WTC11 (cell line): ENCODE data around the gene CACHD1. TPM values are rescaled to one million over a fixed set of nuclear protein-coding genes. Genes with fewer than 3 reads are reported as not detected.

Experiments
- ATAC-seq: fragments of 200-7000 bp; cut with Tn5 transposase; 2 replicates; pipeline ENCODE4 v1.10.0; 2021; ENCODE audit warnings: mild to moderate bottlenecking, moderate library complexity
- CTCF ChIA-PET: fragments of 300-600 bp; sonication (Branson Sonifier 250); formaldehyde crosslinking; loops from one replicate; lab custom pipeline; 2021; ENCODE audit warnings: antibody characterized with exemption; lab: Charles Lee
- POLR2A ChIA-PET: fragments of 350-600 bp; sonication (Branson Sonifier 250); formaldehyde crosslinking; loops from one replicate; lab custom pipeline; 2021; ENCODE audit warnings: antibody characterized with exemption; lab: Charles Lee
- DNase-seq: peaks from one replicate; pipeline ENCODE4 v3.0.0; 2021; ENCODE audit warnings: low spot score
- H3K27ac Mint-ChIP-seq: 2 replicates; pipeline ENCODE4 v1.8.0; 2021; ENCODE audit warnings: mixed read lengths
- H3K27me3 Mint-ChIP-seq: 2 replicates; pipeline ENCODE4 v1.8.0; 2021; ENCODE audit warnings: low read depth, mild to moderate bottlenecking, moderate library complexity, mixed read lengths
- H3K36me3 Mint-ChIP-seq: 2 replicates; pipeline ENCODE4 v1.8.0; 2021; ENCODE audit warnings: mixed read lengths
- H3K4me1 Mint-ChIP-seq: 2 replicates; pipeline ENCODE4 v1.8.0; 2022; ENCODE audit warnings: mixed read lengths
- H3K4me3 Mint-ChIP-seq: 2 replicates; pipeline ENCODE4 v1.8.0; 2021; ENCODE audit warnings: mild to moderate bottlenecking, moderate library complexity, mixed read lengths
- H3K9me3 Mint-ChIP-seq: 2 replicates; pipeline ENCODE4 v1.8.0; 2021; ENCODE audit warnings: mixed read lengths
- CBFB ChIP-seq: sonication (generic); formaldehyde crosslinking; IDR thresholded peaks from 2 replicates; pipeline ENCODE4 v1.8.1; 2022; ENCODE audit warnings: mild to moderate bottlenecking, low read depth, missing genetic modification reagents
- EMX1 ChIP-seq: fragments of 250-450 bp; sonication (Bioruptor Pico); IDR thresholded peaks from 2 replicates; pipeline ENCODE4 v1.8.0; 2021; ENCODE audit warnings: mild to moderate bottlenecking
- ESRRA ChIP-seq: sonication (generic); formaldehyde crosslinking; IDR thresholded peaks from 2 replicates; pipeline ENCODE4 v1.8.1; 2022; ENCODE audit warnings: mild to moderate bottlenecking, missing genetic modification reagents, borderline replicate concordance
- ETV6 ChIP-seq: sonication (generic); formaldehyde crosslinking; IDR thresholded peaks from 2 replicates; pipeline ENCODE4 v1.8.1; 2022; ENCODE audit warnings: mild to moderate bottlenecking, missing genetic modification reagents
- GABPB1 ChIP-seq: sonication (generic); formaldehyde crosslinking; IDR thresholded peaks from 2 replicates; pipeline ENCODE4 v1.8.1; 2023; ENCODE audit warnings: mild to moderate bottlenecking, missing genetic modification reagents
- MXD4 ChIP-seq: fragments of 250-450 bp; sonication (Bioruptor Pico); IDR thresholded peaks from 2 replicates; pipeline ENCODE4 v1.8.0; 2021; ENCODE audit warnings: mild to moderate bottlenecking, moderate library complexity, borderline replicate concordance
- NFATC4 ChIP-seq: fragments of 250-450 bp; sonication (Bioruptor Pico); IDR thresholded peaks from 2 replicates; pipeline ENCODE4 v1.9.0; 2021; ENCODE audit warnings: mild to moderate bottlenecking
- OVOL2 ChIP-seq: fragments of 250-450 bp; sonication (Bioruptor Pico); IDR thresholded peaks from 2 replicates; pipeline ENCODE4 v1.9.0; 2021; ENCODE audit warnings: mild to moderate bottlenecking, borderline replicate concordance
- RORB ChIP-seq: fragments of 250-450 bp; sonication (Bioruptor Pico); IDR thresholded peaks from 2 replicates; pipeline ENCODE4 v1.9.0; 2021; ENCODE audit warnings: mild to moderate bottlenecking
- TCF7 ChIP-seq: sonication (generic); formaldehyde crosslinking; IDR thresholded peaks from 2 replicates; pipeline ENCODE4 v1.8.0; 2022; ENCODE audit warnings: mild to moderate bottlenecking, low read depth, missing genetic modification reagents, moderate library complexity
- TEAD4 ChIP-seq: sonication (generic); formaldehyde crosslinking; IDR thresholded peaks from 2 replicates; pipeline ENCODE4 v1.8.0; 2022; ENCODE audit warnings: mild to moderate bottlenecking, missing genetic modification reagents
- total RNA-seq: library from RNA; stranded (reverse); gene quantifications from 3 replicates; pipeline ENCODE4 v1.2.3, GENCODE V29; 2021
- TF ChIP-seq, protein P1 (sequence below): sonication (generic); formaldehyde crosslinking; IDR thresholded peaks from 2 replicates; pipeline ENCODE4 v1.8.0; 2023; ENCODE audit warnings: missing genetic modification reagents, mild to moderate bottlenecking, borderline replicate concordance
- TF ChIP-seq, protein P2 (sequence below): fragments of 250-450 bp; sonication (Bioruptor Pico); IDR thresholded peaks from 2 replicates; pipeline ENCODE4 v1.9.0; 2021; ENCODE audit warnings: moderate library complexity, mild to moderate bottlenecking, inconsistent platforms, borderline replicate concordance
- TF ChIP-seq, protein P3 (sequence below): sonication (generic); formaldehyde crosslinking; IDR thresholded peaks from 2 replicates; pipeline ENCODE4 v1.8.1; 2023; ENCODE audit warnings: mild to moderate bottlenecking, missing genetic modification reagents, borderline replicate concordance
- TF ChIP-seq, protein P4 (sequence below): sonication (generic); formaldehyde crosslinking; conservative IDR thresholded peaks from 2 replicates; pipeline ENCODE4 v1.8.1; 2022; ENCODE audit warnings: mild to moderate bottlenecking, missing genetic modification reagents
- TF ChIP-seq, protein P5 (sequence below): sonication (generic); formaldehyde crosslinking; IDR thresholded peaks from 2 replicates; pipeline ENCODE4 v1.8.0; 2022; ENCODE audit warnings: mild to moderate bottlenecking, missing genetic modification reagents
- TF ChIP-seq, protein P6 (sequence below): sonication (generic); formaldehyde crosslinking; IDR thresholded peaks from 2 replicates; pipeline ENCODE4 v1.8.1; 2023; ENCODE audit warnings: mild to moderate bottlenecking, missing genetic modification reagents

The CACHD1 gene
- total RNA-seq, 1 experiment from 2014 or later, result 26.3 TPM

DNA sequence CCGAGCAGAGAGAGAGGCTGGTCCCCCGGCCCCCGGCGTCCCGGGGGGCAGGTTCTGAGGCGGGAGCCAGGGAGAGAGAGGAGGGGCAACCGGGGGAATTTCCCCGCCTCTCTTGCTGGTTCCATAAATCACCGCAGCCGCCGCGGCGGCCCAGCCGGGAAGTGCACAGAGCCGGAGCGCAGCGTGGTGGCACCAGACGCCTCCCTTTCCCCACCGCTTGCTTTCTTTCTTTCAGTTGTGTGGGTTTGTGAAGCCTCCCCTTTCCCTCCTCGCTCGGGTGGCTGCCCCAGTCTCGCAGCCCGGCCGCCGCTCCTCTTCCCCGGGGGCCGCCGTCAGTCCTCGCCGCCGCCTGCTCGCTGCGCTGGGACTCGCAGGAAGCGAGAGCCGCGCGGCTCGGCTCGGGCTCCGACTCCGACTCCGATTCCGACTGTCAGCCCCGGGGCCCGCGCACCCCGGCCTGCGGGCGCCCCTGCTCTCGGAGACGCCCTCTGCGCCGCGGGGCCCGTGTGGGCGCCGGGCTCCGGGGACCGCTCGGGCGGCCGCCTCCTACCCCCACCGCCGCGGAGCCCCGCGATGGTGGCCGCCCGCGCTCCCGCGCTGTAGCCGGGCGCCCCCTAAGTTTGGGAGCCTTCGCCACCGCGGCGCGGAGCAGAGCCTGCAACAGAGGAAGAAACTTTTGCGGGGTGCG, at the start of gene CACHD1 (continued):
- TF ChIP-seq, protein P1, sequence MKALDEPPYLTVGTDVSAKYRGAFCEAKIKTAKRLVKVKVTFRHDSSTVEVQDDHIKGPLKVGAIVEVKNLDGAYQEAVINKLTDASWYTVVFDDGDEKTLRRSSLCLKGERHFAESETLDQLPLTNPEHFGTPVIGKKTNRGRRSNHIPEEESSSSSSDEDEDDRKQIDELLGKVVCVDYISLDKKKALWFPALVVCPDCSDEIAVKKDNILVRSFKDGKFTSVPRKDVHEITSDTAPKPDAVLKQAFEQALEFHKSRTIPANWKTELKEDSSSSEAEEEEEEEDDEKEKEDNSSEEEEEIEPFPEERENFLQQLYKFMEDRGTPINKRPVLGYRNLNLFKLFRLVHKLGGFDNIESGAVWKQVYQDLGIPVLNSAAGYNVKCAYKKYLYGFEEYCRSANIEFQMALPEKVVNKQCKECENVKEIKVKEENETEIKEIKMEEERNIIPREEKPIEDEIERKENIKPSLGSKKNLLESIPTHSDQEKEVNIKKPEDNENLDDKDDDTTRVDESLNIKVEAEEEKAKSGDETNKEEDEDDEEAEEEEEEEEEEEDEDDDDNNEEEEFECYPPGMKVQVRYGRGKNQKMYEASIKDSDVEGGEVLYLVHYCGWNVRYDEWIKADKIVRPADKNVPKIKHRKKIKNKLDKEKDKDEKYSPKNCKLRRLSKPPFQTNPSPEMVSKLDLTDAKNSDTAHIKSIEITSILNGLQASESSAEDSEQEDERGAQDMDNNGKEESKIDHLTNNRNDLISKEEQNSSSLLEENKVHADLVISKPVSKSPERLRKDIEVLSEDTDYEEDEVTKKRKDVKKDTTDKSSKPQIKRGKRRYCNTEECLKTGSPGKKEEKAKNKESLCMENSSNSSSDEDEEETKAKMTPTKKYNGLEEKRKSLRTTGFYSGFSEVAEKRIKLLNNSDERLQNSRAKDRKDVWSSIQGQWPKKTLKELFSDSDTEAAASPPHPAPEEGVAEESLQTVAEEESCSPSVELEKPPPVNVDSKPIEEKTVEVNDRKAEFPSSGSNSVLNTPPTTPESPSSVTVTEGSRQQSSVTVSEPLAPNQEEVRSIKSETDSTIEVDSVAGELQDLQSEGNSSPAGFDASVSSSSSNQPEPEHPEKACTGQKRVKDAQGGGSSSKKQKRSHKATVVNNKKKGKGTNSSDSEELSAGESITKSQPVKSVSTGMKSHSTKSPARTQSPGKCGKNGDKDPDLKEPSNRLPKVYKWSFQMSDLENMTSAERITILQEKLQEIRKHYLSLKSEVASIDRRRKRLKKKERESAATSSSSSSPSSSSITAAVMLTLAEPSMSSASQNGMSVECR (CRISPR knock-in tag), result 0 out of 2 replicates have a peak, but pooled peaks have one; percentile 29

DNA sequence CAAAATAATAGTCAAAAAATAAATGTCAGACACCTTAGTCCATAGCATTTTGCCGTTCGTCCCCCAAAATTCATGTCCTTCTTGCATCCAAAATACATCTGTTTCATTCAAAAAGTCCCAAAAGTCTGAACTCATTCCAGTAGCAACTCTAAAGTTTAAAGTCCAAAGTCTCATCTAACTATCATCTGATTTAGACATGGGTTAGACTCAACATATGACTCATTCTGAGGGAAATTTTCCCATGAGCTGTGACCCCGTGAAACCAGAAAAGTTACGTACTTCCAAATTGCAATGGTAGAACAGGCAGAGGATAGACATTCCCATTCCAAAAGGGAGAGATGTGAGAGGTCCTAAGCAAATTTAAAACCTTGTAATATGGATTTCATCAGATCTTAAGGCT, 48.6 kb upstream of the CACHD1 start:
- Mint-ChIP-seq H3K9me3 (peaks cover 9% of the 10 kb centered on the region; the same call in 1 of the 2 replicates), H3K36me3 (peaks cover 2% of the 10 kb centered on the region; the same call in 1 of the 2 replicates), H3K27me3 (no peaks in the 10 kb centered on the region), H3K4me3 (no peak overlapping the region), H3K27ac (no peak overlapping the region), H3K4me1 (no peaks in the 10 kb centered on the region)
- no peak for TF ChIP-seq TEAD4 (CRISPR knock-in tag)
- TF ChIP-seq NFATC4 (CRISPR knock-in tag), result no peak
- TF ChIP-seq, protein P2, sequence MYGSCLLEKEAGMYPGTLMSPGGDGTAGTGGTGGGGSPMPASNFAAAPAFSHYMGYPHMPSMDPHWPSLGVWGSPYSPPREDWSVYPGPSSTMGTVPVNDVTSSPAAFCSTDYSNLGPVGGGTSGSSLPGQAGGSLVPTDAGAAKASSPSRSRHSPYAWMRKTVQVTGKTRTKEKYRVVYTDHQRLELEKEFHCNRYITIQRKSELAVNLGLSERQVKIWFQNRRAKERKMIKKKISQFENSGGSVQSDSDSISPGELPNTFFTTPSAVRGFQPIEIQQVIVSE, result no peak
- no peak for TF ChIP-seq GABPB1 (CRISPR knock-in tag)
- TF ChIP-seq CBFB (CRISPR knock-in tag), result no peak
- TF ChIP-seq, protein P3, sequence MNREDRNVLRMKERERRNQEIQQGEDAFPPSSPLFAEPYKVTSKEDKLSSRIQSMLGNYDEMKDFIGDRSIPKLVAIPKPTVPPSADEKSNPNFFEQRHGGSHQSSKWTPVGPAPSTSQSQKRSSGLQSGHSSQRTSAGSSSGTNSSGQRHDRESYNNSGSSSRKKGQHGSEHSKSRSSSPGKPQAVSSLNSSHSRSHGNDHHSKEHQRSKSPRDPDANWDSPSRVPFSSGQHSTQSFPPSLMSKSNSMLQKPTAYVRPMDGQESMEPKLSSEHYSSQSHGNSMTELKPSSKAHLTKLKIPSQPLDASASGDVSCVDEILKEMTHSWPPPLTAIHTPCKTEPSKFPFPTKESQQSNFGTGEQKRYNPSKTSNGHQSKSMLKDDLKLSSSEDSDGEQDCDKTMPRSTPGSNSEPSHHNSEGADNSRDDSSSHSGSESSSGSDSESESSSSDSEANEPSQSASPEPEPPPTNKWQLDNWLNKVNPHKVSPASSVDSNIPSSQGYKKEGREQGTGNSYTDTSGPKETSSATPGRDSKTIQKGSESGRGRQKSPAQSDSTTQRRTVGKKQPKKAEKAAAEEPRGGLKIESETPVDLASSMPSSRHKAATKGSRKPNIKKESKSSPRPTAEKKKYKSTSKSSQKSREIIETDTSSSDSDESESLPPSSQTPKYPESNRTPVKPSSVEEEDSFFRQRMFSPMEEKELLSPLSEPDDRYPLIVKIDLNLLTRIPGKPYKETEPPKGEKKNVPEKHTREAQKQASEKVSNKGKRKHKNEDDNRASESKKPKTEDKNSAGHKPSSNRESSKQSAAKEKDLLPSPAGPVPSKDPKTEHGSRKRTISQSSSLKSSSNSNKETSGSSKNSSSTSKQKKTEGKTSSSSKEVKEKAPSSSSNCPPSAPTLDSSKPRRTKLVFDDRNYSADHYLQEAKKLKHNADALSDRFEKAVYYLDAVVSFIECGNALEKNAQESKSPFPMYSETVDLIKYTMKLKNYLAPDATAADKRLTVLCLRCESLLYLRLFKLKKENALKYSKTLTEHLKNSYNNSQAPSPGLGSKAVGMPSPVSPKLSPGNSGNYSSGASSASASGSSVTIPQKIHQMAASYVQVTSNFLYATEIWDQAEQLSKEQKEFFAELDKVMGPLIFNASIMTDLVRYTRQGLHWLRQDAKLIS (CRISPR knock-in tag), result no peak
- TF ChIP-seq, protein P4, sequence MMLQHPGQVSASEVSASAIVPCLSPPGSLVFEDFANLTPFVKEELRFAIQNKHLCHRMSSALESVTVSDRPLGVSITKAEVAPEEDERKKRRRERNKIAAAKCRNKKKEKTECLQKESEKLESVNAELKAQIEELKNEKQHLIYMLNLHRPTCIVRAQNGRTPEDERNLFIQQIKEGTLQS (CRISPR knock-in tag), result no peak
- no peak for TF ChIP-seq RORB (CRISPR knock-in tag)
- TF ChIP-seq ETV6, result no peak
- TF ChIP-seq, protein P5, sequence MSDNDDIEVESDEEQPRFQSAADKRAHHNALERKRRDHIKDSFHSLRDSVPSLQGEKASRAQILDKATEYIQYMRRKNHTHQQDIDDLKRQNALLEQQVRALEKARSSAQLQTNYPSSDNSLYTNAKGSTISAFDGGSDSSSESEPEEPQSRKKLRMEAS (CRISPR knock-in tag), result no peak
- TF ChIP-seq ESRRA (CRISPR knock-in tag), result no peak
- TF ChIP-seq, protein P6, sequence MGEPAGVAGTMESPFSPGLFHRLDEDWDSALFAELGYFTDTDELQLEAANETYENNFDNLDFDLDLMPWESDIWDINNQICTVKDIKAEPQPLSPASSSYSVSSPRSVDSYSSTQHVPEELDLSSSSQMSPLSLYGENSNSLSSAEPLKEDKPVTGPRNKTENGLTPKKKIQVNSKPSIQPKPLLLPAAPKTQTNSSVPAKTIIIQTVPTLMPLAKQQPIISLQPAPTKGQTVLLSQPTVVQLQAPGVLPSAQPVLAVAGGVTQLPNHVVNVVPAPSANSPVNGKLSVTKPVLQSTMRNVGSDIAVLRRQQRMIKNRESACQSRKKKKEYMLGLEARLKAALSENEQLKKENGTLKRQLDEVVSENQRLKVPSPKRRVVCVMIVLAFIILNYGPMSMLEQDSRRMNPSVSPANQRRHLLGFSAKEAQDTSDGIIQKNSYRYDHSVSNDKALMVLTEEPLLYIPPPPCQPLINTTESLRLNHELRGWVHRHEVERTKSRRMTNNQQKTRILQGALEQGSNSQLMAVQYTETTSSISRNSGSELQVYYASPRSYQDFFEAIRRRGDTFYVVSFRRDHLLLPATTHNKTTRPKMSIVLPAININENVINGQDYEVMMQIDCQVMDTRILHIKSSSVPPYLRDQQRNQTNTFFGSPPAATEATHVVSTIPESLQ (CRISPR knock-in tag), result no peak
- no peak for TF ChIP-seq OVOL2
- TF ChIP-seq TCF7 (CRISPR knock-in tag), result no peak
- no peak for TF ChIP-seq MXD4
- no peak for TF ChIP-seq EMX1
- no peak for ATAC-seq
- POLR2A ChIA-PET, result no interaction called here
- CTCF ChIA-PET, result no interaction called here
- DNase-seq, result no peak
